ENCODE measurements around the gene HOXA10.

DNA sequence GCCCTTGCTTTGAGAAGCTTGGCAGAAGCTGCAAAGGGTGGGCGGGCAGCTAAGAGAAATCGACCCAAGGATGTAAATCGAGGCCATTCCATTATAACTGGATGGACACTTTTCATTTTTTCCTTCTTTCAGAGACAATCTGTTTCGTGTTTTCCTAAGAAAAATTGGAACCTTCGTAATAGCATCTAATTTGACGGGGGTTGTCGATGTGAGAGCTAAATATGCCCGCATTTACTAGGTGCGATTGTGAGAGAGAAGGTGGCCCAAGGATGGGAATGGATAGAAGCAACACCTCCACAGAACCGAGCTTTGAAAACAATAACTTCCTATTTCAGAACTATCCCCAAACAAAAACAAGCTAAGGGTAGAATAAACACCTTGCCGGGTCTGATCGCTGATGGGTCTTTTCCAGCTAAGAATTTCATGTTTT is 42.7 kb downstream of the HOXA10 start:
- TF ChIP-seq, protein P1, sequence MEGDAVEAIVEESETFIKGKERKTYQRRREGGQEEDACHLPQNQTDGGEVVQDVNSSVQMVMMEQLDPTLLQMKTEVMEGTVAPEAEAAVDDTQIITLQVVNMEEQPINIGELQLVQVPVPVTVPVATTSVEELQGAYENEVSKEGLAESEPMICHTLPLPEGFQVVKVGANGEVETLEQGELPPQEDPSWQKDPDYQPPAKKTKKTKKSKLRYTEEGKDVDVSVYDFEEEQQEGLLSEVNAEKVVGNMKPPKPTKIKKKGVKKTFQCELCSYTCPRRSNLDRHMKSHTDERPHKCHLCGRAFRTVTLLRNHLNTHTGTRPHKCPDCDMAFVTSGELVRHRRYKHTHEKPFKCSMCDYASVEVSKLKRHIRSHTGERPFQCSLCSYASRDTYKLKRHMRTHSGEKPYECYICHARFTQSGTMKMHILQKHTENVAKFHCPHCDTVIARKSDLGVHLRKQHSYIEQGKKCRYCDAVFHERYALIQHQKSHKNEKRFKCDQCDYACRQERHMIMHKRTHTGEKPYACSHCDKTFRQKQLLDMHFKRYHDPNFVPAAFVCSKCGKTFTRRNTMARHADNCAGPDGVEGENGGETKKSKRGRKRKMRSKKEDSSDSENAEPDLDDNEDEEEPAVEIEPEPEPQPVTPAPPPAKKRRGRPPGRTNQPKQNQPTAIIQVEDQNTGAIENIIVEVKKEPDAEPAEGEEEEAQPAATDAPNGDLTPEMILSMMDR (IDR thresholded peaks at IDR 0.05; ENCODE audit: borderline replicate concordance, extremely low read depth, low read length, poor library complexity, severe bottlenecking), result no peak
- TF ChIP-seq EZH2 (IDR thresholded peaks at IDR 0.05; ENCODE audit: borderline replicate concordance, low read depth, low read length, severe bottlenecking), result no peak
